Measurements from ENCODE around the gene RSL24D1.

GRCh38 chr15:55170361-55170760, 26.4 kb downstream of the RSL24D1 start:
- TF ChIP-seq EP300 (IDR thresholded peaks at IDR 0.05; ENCODE audit: low read length) = no peak
- no peak for TF ChIP-seq ZNF354B (CRISPR knock-in tag; IDR thresholded peaks at IDR 0.05)
- no peak for TF ChIP-seq ATF3 (IDR thresholded peaks at IDR 0.05)
- no peak for TF ChIP-seq ATF3 (CRISPR knock-in tag; conservative IDR thresholded peaks at IDR 0.05)
- TF ChIP-seq STAT5A (IDR thresholded peaks at IDR 0.05; ENCODE audit: borderline replicate concordance, low read length) = no peak
- no peak for TF ChIP-seq E2F5 (CRISPR knock-in tag; IDR thresholded peaks at IDR 0.05)
- no peak for TF ChIP-seq ZNF609 (CRISPR knock-in tag; IDR thresholded peaks at IDR 0.05; ENCODE audit: borderline replicate concordance)
- TF ChIP-seq NR3C1 (CRISPR knock-in tag; IDR thresholded peaks at IDR 0.05) = no peak
- no peak for TF ChIP-seq KLF1 (tag; IDR thresholded peaks at IDR 0.05)
- no peak for TF ChIP-seq CTCF (IDR thresholded peaks at IDR 0.05 in 2 of 3, conservative IDR thresholded peaks at IDR 0.05 in 1 of 3; ENCODE audit: insufficient read depth in 2 of 3, low read depth in 1 of 3, low read length in 3 of 3)
- TF ChIP-seq EGR1 (conservative IDR thresholded peaks at IDR 0.05) = no peak
- TF ChIP-seq ZSCAN29 (IDR thresholded peaks at IDR 0.05) = no peak

Measured in K562 (cell line).